ENCODE results near the gene REN. TPM values are rescaled to one million over a fixed set of nuclear protein-coding genes. Genes with fewer than 3 reads are reported as not detected.

Gene REN
- polyA plus RNA-seq, 1 donor from 2014 or later: not detected

Other genes starting within 250 kb of the REN start
- 1.7 TPM in 2 replicates for gene SOX13, start 93.2 kb downstream of the REN start, polyA plus RNA-seq
- 26.3 and 26.7 TPM in 2 replicates for gene ETNK2, start 14.3 kb downstream of the REN start, polyA plus RNA-seq
- gene KISS1, start 30.2 kb upstream of the REN start, polyA plus RNA-seq: not detected in 2 replicates
- 1.1 TPM in 1 of 2 replicates, not detected in the other for gene GOLT1A, start 47.7 kb upstream of the REN start, polyA plus RNA-seq
- gene PLEKHA6, start 193.6 kb upstream of the REN start, polyA plus RNA-seq: 22.6 and 25.5 TPM in 2 replicates
- 30.1 and 31.2 TPM in 2 replicates for gene PPP1R15B, start 245.5 kb upstream of the REN start, polyA plus RNA-seq

All from neural cell (in vitro differentiated cells).